B cell (primary cell): ENCODE data around the gene NDRG2. TPM values are rescaled to one million over a fixed set of nuclear protein-coding genes. Genes with fewer than 3 reads are reported as not detected.
A peak's percentile ranks its signal among the peaks of the same experiment; 100 is the strongest.
"Not testable (repeated sequence)": the region's sequence is repeated elsewhere in the genome, so short reads cannot be mapped to it uniquely, and the experiment has no call there.

ENCODE experiments used
- ATAC-seq: fragments of 200-7000 bp; cut with Tn5 transposase; one replicate; pipeline ENCODE4 v1.10.0; 2021; ENCODE audit warnings: low read depth, mild to moderate bottlenecking, moderate number of reproducible peaks, moderate library complexity
- CTCF ChIA-PET: fragments of 350-600 bp; sonication (Branson Sonifier 250); formaldehyde crosslinking; loops from one replicate; lab custom pipeline; 2021; ENCODE audit warnings: antibody characterized with exemption, inconsistent platforms; lab: Charles Lee
- POLR2A ChIA-PET: fragments of 350-600 bp; sonication (Branson Sonifier 250); formaldehyde crosslinking; loops from one replicate; lab custom pipeline; 2021; ENCODE audit warnings: antibody characterized with exemption; lab: Charles Lee
- DNase-seq: peaks from one replicate; pipeline ENCODE4 v3.0.0; 2013
- H2AFZ ChIP-seq: 2 replicates; pipeline ENCODE4 v1.6.1; 2012; ENCODE audit warnings: mild to moderate bottlenecking, low read depth, low read length; ENCODE audit not compliant: insufficient read depth, poor library complexity, severe bottlenecking
- H3K27ac ChIP-seq, 2 donors: 1 replicate in 1 of 2; 2 replicates in 1 of 2; pipeline ENCODE4 v1.5.1; 2012 to 2013; ENCODE audit warnings: low read length in 2 of 2, mild to moderate bottlenecking in 2 of 2, moderate library complexity in 1 of 2
- H3K27me3 ChIP-seq, 4 experiments: fragments of 200-600 bp in 1 of 4; sonication (generic) in 1 of 4; replicated peaks in 1 of 4; 1 replicate in 2 of 4; 2 replicates in 2 of 4; pipeline versions ENCODE4 v1.6.1 to v1.7.0; 2013 to 2016; ENCODE audit warnings: low read length in 3 of 4, mild to moderate bottlenecking in 2 of 4, mixed read lengths in 1 of 4, moderate library complexity in 1 of 4; ENCODE audit not compliant: insufficient read depth in 4 of 4, control insufficient read depth in 3 of 4; ENCODE audit errors: control extremely low read depth in 1 of 4
- H3K36me3 ChIP-seq, 2 experiments: replicated peaks in 1 of 2; 1 replicate in 1 of 2; 2 replicates in 1 of 2; pipeline versions ENCODE4 v1.6.1 to v1.7.1; 2013; ENCODE audit warnings: low read length in 1 of 2; ENCODE audit not compliant: insufficient read depth in 2 of 2, control insufficient read depth in 1 of 2; ENCODE audit errors: control extremely low read depth in 1 of 2, extremely low read depth in 1 of 2
- H3K4me1 ChIP-seq, 2 donors: fragments of 200-600 bp in 1 of 2; sonication (generic) in 1 of 2; 1 replicate in 1 of 2; 2 replicates in 1 of 2; pipeline versions ENCODE4 v1.5.1 to v1.6.1; 2013 to 2017; ENCODE audit warnings: low read length in 2 of 2; ENCODE audit not compliant: control insufficient read depth in 2 of 2, insufficient read depth in 2 of 2
- H3K4me2 ChIP-seq: replicated peaks from 2 replicates; pipeline ENCODE3; 2012; ENCODE audit warnings: mild to moderate bottlenecking, low read depth, low read length; ENCODE audit not compliant: poor library complexity, severe bottlenecking
- H3K4me3 ChIP-seq, 5 experiments: fragments of 200-600 bp in 1 of 5; sonication (generic) in 1 of 5; 1 replicate in 3 of 5; 2 replicates in 2 of 5; pipeline versions ENCODE4 v1.5.1 to v1.7.0; 2011 to 2016; ENCODE audit warnings: low read length in 4 of 5, mild to moderate bottlenecking in 4 of 5, low read depth in 2 of 5, control low read depth in 1 of 5, moderate library complexity in 1 of 5; ENCODE audit not compliant: insufficient read depth in 1 of 5; ENCODE audit errors: control extremely low read depth in 1 of 5, extremely low read depth in 1 of 5
- H3K79me2 ChIP-seq: fragments of 200-600 bp; sonication (generic); one replicate; pipeline ENCODE4 v1.6.0; 2016; ENCODE audit warnings: low read length; ENCODE audit not compliant: control insufficient read depth, insufficient read depth
- H3K9ac ChIP-seq: fragments of 200-600 bp; sonication (generic); 2 replicates; pipeline ENCODE4 v1.6.1; 2017; ENCODE audit warnings: mild to moderate bottlenecking, low read length, moderate library complexity
- H3K9me3 ChIP-seq, 3 donors: one replicate each; pipeline versions ENCODE4 v1.6.1 to v1.7.1; 2013; ENCODE audit warnings: low read length in 2 of 3; ENCODE audit not compliant: control insufficient read depth in 2 of 3, insufficient read depth in 1 of 3; ENCODE audit errors: control extremely low read depth in 1 of 3
- H4K20me1 ChIP-seq: 2 replicates; pipeline ENCODE4 v1.6.0; 2012; ENCODE audit warnings: mild to moderate bottlenecking, low read length; ENCODE audit not compliant: insufficient read depth, control insufficient read depth, poor library complexity, severe bottlenecking
- H3K27ac Mint-ChIP-seq: one replicate; pipeline ENCODE4 v1.8.0; 2021; ENCODE audit warnings: mixed read lengths
- H3K27me3 Mint-ChIP-seq: one replicate; pipeline ENCODE4 v1.8.0; 2021; ENCODE audit warnings: mixed read lengths
- H3K4me1 Mint-ChIP-seq: one replicate; pipeline ENCODE4 v1.8.0; 2021; ENCODE audit warnings: mixed read lengths
- H3K4me3 Mint-ChIP-seq: one replicate; pipeline ENCODE4 v1.8.0; 2021; ENCODE audit warnings: mixed read lengths
- H3K9me3 Mint-ChIP-seq: one replicate; pipeline ENCODE4 v1.8.0; 2022; ENCODE audit warnings: mixed read lengths; ENCODE audit not compliant: insufficient read depth
- EZH2 ChIP-seq: IDR thresholded peaks from 2 replicates; pipeline ENCODE4 v1.6.1; 2012; ENCODE audit warnings: borderline replicate concordance, low read depth, mild to moderate bottlenecking, moderate library complexity, low read length; ENCODE audit not compliant: insufficient read depth, poor library complexity, severe bottlenecking
- WGBS: methylation state at CpG from one replicate; pipeline ENCODE4 v1.1.5; 2013; ENCODE audit warnings: missing lambda C conversion rate; ENCODE audit not compliant: insufficient coverage; 5-methylcytosine and 5-hydroxymethylcytosine counted together
- intact Hi-C: fragments of 100-400 bp; cut with micrococcal nuclease; formaldehyde crosslinking; loops from one replicate; pipeline ENCODE4 v1.10.0; 2022
- polyA plus RNA-seq: library from polyadenylated mRNA; depleted of rRNA; stranded (reverse); fragments of >200 nt; gene quantifications from 2 replicates; pipeline ENCODE4 v1.2.3, GENCODE V29; 2012
- total RNA-seq, 2 donors: library from RNA; stranded (reverse); fragments of 120-200 nt in 1 of 2; gene quantifications; 1 replicate in 1 of 2; 2 replicates in 1 of 2; pipeline versions ENCODE4 v1.2.3 to v1.2.4, GENCODE V29; 2013 to 2022
- TF ChIP-seq, protein P1 (sequence below): fragments of 200-600 bp; IDR thresholded peaks from one replicate; pipeline ENCODE4 v1.8.0; 2022; ENCODE audit warnings: antibody characterized with exemption, mild to moderate bottlenecking

The NDRG2 gene
- total and polyA plus RNA-seq, 2 donors (not counting 1 experiment from before 2014, with no cell fraction given): 9.5 to 11.8 TPM

- intact Hi-C loops: loop anchor here (1.0 to 5.0 kb wide), 5 partner anchors 26 to 543 kb away; no protein-coding TSS in a partner anchor
- no peak overlapping the region for H2AFZ ChIP-seq
- DNase-seq (peak; percentile 86), ATAC-seq (peak; percentile 83)
- WGBS: 0% methylated on average over 1 of the region's 4 CpGs
- POLR2A ChIA-PET: interaction anchor here (0.6 to 1.9 kb wide), 3 partner anchors 25 to 90 kb away, joined by 3 to 10 read pairs (median 3); no protein-coding TSS in a partner anchor
- no peaks in the 10 kb centered on the region for H3K9me3 Mint-ChIP-seq
- TF ChIP-seq EZH2: no peak
- TF ChIP-seq, protein P1, sequence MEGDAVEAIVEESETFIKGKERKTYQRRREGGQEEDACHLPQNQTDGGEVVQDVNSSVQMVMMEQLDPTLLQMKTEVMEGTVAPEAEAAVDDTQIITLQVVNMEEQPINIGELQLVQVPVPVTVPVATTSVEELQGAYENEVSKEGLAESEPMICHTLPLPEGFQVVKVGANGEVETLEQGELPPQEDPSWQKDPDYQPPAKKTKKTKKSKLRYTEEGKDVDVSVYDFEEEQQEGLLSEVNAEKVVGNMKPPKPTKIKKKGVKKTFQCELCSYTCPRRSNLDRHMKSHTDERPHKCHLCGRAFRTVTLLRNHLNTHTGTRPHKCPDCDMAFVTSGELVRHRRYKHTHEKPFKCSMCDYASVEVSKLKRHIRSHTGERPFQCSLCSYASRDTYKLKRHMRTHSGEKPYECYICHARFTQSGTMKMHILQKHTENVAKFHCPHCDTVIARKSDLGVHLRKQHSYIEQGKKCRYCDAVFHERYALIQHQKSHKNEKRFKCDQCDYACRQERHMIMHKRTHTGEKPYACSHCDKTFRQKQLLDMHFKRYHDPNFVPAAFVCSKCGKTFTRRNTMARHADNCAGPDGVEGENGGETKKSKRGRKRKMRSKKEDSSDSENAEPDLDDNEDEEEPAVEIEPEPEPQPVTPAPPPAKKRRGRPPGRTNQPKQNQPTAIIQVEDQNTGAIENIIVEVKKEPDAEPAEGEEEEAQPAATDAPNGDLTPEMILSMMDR: peak; percentile 92
- CTCF ChIA-PET: interaction anchor here (0.6 to 15.1 kb wide), 39 partner anchors 9 to 544 kb away, joined by 3 to 348 read pairs (median 6); partner anchors contain the start of genes ARHGEF40, NDRG2, RNASE13 and RNASE7
- no peaks in the 10 kb centered on the region for H3K4me1 Mint-ChIP-seq
- H3K9me3 ChIP-seq: no peaks in the 10 kb centered on the region
- no peaks in the 10 kb centered on the region for H3K79me2 ChIP-seq
- H3K27me3 Mint-ChIP-seq: peaks cover 35% of the 10 kb centered on the region
- H3K4me2 ChIP-seq: no peak overlapping the region
- no peak overlapping the region for H3K27ac ChIP-seq
- H3K4me1 ChIP-seq: no peaks in the 10 kb centered on the region
- no peak overlapping the region for H3K27ac Mint-ChIP-seq
- peaks cover 0 to 11% (median 2%) of the 10 kb centered on the region in 4 experiments for H3K27me3 ChIP-seq
- no peaks in the 10 kb centered on the region for H3K36me3 ChIP-seq
- no peak overlapping the region for H3K4me3 Mint-ChIP-seq
- H4K20me1 ChIP-seq: no peaks in the 10 kb centered on the region
- H3K9ac ChIP-seq: no peak overlapping the region
- H3K4me3 ChIP-seq: no peak overlapping the region
These were observed 10.1 kb downstream of the NDRG2 start for GRCh38 chr14:21014761-21015190.

DNA sequence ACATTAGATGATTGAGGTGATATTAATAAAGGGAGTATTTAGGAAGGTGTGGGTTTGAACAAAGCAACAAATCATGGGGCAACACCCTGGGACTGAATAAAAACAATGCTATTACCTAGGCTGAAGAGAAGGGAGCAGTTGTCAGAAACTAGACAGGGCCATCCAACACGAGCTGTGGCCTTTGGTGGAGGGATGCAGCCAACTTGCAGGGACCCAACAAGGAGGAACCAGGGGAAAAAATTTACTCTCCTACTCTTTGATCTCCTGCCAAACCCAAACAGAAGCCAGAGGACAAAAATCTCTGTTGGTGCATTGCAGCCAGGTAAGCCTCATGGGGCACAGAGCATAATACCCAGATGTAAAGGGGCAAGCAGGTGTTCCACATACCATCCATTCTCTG lies 13.7 kb downstream of the NDRG2 start:
- Histone ChIP-seq H3K9me3 (no peaks in the 10 kb centered on the region), H4K20me1 (no peaks in the 10 kb centered on the region), H3K27ac (no peak overlapping the region), H3K4me1 (no peaks in the 10 kb centered on the region), H3K9ac (no peak overlapping the region), H3K4me2 (no peak overlapping the region), H2AFZ (no peak overlapping the region), H3K27me3 (peaks cover 0 to 11% (median 2%) of the 10 kb centered on the region in 4 experiments), H3K36me3 (no peaks in the 10 kb centered on the region), H3K4me3 (no peak overlapping the region), H3K79me2 (no peaks in the 10 kb centered on the region)
- TF ChIP-seq EZH2: no peak
- TF ChIP-seq, protein P1: no peak
- DNase-seq (no peak), ATAC-seq (no peak)
- ChIA-PET POLR2A (no interaction called here), CTCF (interaction anchor here (1.3 to 15.1 kb wide), 6 partner anchors 10 to 94 kb away, joined by 4 to 348 read pairs (median 89); partner anchors contain the start of genes RNASE7, TMEM253 and ZNF219)
- H3K9me3 Mint-ChIP-seq: no peaks in the 10 kb centered on the region
- H3K27me3 Mint-ChIP-seq: peaks cover 28% of the 10 kb centered on the region
- H3K4me3 Mint-ChIP-seq: no peak overlapping the region
- no peaks in the 10 kb centered on the region for H3K4me1 Mint-ChIP-seq
- H3K27ac Mint-ChIP-seq: no peak overlapping the region
- intact Hi-C loops: loop anchor here (5.0 kb wide), 1 partner anchor 546 kb away; no protein-coding TSS in a partner anchor
- no CpG with 5 or more reads among the region's 1 CpG for WGBS

- POLR2A ChIA-PET: not testable (repeated sequence)
These were observed 15.1 kb downstream of the NDRG2 start for GRCh38 chr14:21009721-21010120.

More at GRCh38 chr14:21009721-21010120, 15.1 kb downstream of the NDRG2 start:
- not testable (repeated sequence) for H3K36me3 ChIP-seq, DNase-seq, H3K27ac Mint-ChIP-seq, H3K4me3 ChIP-seq, H3K9ac ChIP-seq, ATAC-seq, H3K27ac ChIP-seq, H3K4me3 Mint-ChIP-seq, H4K20me1 ChIP-seq, H3K4me2 ChIP-seq, H3K4me1 ChIP-seq, H3K9me3 ChIP-seq, H3K79me2 ChIP-seq, H3K9me3 Mint-ChIP-seq, H3K4me1 Mint-ChIP-seq, H2AFZ ChIP-seq
- WGBS: no CpG with 5 or more reads among the region's 3 CpGs
- CTCF ChIA-PET: interaction anchor here (10.8 to 15.1 kb wide), 2 partner anchors 32 to 96 kb away, joined by 305 to 348 read pairs; partner anchors contain the start of genes RNASE7 and TMEM253
- peaks cover 22% of the 10 kb centered on the region for H3K27me3 Mint-ChIP-seq
- intact Hi-C loops: loop anchor here (5.0 kb wide), 1 partner anchor 548 kb away; no protein-coding TSS in a partner anchor
- peaks cover 0 to 11% (median 2%) of the 10 kb centered on the region in 4 experiments for H3K27me3 ChIP-seq
